NCI-H510A (cell line): ENCODE results near the gene ZNF627.
"Not testable (repeated sequence)": the region's sequence is repeated elsewhere in the genome, so short reads cannot be mapped to it uniquely, and the experiment has no call there.

Experiments
- DNase-seq: peaks from one replicate; lab custom pipeline; 2025; lab: John Stamatoyannopoulos, UW

The ZNF627 gene

DNA sequence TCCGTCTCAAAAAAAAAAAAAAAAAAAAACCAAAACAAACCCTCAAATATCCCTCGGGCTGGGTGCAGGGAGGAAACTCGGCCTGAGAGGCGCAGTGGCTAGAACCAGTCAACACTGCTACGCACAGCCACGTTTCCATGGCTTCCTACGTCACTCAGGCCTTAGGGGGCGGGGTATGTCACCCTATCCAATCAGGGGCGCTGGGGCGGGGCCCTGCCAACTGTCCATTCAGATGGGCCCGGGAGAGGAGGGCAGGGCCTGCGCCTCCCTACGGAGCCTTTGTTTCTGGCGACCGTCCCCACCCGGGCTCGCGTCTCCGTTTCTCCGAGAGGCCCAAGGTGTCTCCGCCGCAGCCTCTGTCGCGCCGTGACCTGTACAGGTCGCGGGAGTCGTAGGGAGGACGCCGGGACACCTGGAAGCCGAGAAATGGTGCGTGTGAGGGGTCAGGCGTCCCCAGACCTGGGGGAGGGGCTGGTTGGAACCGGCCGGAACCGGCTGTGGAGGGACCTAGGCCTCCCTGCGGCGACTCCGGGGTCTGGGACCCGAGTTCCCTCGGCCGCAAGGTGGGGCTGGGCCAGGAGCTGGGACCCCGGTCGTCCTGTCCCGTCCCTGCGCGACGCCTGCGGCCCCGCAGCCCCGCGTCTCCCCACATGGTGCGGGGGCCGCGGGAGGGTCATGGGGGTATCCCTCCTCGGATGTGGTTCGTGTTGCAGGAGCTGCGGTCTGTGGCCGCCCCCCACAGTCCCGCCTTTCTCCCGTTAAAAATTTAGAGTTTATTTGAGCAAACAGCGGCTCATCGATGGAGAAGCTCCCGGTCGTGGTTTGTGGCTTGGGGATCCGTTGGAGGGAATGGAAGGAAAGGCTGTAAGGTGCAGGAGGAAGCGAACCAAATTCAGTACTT, at the start of gene ZNF627:
ZNF627 (plus strand) TSS at position 282 of the 901 bp plus-strand sequence; CDS start at position 427, 145 bp downstream.
- peak; percentile 98 for DNase-seq

DNA sequence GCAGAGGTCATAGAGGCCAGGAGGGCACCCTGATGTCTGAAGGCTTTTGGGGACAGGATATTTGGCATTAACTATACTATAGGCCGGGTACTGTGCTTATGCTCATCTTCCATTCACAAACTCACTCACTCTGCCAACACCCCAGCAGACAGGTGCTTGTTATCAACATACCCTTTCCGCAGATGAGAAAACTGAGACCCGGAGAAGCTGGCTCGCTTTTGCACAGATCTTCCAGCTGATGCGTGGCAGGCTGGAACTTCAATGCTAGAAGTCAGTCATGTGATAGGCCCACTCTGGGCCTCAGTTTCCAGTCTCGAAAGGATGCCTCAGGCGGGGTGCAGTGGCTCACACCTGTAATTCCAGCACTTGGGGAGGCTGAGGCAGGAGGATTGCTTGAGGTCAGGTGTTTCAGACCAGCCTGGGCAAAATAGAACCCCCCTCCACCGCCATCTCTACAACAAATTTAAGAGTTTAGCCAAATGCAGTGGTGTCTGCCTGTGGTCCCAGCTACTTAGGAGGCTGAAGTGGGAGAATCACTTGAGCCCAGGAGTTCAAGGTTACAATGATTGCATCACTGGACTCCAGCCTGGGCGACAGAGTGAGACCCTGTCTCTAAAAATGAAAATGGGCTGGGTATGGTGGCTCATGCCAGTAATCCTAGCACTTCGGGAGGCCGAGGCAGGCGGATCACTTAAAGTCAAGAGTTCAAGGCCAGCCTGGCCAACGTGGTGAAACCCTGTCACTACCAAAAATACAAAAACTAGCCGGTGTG, 49.2 kb upstream of the ZNF627 start:
- DNase-seq = no peak

DNA sequence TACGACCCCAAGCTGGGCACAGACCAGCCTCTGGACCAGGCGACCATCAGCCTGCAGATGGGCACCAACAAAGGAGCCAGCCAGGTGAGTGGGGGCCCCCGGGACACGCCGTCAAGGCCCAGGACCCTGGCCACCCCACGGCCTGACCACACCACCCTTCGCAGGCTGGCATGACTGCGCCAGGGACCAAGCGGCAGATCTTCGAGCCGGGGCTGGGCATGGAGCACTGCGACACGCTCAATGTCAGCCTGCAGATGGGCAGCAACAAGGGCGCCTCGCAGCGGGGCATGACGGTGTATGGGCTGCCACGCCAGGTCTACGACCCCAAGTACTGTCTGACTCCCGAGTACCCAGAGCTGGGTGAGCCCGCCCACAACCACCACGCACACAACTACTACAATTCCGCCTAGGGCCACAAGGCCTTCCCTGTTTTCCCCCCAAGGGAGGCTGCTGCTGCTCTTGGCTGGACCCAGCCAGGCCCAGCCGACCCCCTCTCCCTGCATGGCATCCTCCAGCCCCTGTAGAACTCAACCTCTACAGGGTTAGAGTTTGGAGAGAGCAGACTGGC, 47.8 kb upstream of the ZNF627 start:
- no peak for DNase-seq

DNA sequence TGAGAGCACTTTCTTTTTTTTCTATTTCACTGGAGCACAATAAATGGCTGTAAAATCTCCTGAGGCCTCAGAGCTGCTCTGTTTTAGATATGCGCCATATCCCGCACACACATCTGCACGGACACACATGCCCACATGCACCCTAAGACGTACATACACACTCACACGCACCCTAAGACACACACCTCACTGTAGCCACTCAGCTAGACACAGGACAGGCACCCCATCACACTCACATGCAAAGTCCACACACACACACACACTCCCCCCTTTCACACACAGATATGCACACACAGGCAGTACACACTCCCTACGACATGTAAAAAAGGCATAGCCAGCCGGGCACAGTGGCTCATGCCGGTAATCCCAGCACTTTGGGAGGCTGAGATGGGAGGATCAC, 47.0 kb upstream of the ZNF627 start:
- no peak for DNase-seq

DNA sequence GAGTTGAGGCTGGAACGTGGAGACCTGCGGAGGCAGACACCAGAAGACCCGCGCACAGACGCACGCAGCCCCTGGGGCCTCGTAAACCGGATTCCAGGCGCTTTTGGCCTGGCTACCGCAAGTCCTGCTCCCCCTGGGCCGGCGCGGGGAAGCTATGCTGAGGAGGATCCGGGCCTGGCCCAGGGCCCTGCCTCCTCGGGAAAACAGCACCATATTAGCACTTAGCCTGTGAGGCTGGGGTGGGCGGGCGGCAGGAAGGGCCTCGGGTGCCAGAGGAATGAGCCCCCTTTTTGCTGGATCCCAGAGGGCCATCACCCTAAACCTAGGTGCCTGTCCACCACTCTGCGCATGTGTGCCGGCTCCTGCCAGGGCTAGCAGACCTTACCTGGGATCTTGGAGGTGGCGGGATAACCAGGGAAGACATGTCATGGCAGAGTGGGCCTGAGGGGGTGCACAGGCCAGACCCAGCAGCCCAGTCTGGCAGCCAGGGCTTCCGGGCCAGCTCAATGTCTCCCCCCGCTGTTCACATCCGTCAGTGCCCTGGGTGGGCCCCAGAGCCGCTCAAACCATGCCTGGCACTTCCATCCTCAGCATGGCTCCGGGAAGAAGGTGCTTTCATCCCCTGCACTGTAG, 45.6 kb upstream of the ZNF627 start:
- DNase-seq = no peak

DNA sequence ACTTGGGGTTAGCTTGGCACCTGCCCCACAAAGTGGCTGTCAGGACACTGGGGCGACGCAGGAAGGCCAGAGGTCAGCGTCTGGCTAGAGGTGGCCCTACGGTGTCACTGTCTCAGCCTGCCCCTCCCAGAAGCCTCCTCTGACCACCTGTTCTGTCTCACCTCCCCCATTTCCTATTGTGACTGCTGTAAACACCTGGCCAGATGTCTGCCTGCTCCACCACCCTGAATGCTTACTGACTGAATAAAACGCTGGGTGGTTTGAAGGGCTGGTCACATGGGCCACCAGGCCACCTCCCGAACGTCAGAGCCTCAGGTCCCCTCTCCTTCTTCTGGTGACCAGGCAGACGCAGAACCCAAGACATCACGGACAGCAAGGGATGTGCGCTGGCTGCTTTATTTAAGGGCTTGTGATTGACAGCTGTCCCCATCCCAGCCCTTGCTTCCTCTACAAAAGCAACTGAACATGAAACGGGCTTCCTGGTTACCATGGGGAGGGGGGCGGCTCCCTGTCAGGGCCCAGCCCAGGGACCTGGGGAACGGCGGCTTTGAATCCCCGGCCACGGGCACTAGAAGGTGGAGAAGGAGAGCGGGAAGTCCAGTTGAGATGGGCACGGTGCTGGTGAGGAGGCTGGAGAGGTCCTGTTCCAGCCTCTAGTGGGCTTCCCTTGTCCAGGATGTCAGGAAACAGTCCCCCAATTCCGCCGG, 44.5 kb upstream of the ZNF627 start:
- DNase-seq = no peak

DNA sequence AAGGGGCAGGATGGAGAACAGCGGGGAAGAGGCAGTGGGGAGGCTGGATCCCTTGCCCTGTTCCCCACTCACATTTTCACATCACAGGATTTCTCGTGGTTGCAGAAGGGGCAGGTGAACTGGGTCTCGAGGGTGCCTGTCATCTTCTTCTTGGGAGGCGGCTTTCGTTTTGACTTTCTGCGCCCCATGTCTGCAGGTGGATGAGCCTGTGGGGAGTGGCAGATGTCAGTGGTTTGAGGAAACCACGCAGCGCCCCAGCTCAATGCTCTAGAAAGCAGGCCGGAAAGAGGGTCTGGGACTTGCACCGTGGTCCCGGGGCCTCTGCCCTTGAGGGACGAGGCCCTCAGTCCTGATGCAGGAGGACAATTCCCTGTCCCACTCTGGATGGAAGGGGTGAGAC, 43.1 kb upstream of the ZNF627 start:
- no peak for DNase-seq

DNA sequence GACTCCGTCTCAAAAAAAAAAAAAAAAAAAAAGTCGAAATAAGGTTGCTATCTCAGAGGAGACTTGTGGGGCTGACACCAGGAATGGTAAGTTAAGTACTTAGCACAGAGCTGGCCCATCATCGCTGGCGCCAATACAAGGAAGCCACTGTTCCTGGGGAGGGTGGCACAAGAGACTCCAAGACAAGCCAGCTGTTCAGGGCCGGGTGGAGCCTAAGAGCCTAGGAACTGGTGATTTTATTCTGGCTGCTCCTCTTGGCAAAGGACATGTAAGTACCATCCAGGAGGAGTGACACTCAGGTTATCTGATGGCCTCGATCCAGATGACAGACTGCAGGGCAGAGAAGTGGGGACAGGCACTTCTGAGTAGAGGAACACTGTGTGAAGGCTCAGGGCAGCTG, 42.0 kb upstream of the ZNF627 start:
- no peak for DNase-seq

DNA sequence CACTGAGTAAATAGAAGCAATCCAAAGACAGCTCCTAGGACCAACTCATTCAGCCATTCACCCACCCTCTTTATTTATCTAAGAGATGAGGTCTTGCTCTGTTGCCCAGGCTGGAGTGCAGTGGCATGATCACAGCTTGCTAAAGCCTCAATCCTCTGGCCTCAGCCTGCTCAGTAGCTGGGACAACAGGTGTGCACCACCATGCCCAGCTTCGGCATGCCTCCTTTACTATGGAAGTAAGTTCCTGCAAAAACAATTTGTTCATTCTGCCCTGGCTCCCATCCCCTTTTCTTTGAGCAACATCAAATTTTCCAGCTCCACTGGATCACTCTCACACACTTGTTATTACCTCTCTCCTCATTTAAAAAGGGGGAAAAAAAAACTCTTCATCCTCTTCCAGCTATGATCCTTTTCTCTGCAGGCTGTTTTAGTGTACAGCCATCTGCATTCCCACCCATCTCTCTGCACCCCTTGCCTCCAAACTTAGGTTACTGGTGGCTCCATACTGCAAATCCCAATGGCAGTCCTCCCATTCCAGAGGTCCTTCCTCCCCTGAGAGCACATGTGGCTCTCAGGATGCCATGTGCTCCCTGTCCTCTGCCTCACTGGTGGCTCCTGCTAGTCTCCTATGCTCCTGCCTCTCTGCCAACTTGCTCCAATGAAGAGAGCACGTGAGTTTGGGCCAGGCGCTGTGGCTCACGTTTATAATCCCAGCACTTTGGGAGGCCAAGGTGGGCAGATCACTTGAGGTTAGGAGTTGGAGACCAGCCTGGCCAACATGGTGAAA, 40.5 kb upstream of the ZNF627 start:
- no peak for DNase-seq

DNA sequence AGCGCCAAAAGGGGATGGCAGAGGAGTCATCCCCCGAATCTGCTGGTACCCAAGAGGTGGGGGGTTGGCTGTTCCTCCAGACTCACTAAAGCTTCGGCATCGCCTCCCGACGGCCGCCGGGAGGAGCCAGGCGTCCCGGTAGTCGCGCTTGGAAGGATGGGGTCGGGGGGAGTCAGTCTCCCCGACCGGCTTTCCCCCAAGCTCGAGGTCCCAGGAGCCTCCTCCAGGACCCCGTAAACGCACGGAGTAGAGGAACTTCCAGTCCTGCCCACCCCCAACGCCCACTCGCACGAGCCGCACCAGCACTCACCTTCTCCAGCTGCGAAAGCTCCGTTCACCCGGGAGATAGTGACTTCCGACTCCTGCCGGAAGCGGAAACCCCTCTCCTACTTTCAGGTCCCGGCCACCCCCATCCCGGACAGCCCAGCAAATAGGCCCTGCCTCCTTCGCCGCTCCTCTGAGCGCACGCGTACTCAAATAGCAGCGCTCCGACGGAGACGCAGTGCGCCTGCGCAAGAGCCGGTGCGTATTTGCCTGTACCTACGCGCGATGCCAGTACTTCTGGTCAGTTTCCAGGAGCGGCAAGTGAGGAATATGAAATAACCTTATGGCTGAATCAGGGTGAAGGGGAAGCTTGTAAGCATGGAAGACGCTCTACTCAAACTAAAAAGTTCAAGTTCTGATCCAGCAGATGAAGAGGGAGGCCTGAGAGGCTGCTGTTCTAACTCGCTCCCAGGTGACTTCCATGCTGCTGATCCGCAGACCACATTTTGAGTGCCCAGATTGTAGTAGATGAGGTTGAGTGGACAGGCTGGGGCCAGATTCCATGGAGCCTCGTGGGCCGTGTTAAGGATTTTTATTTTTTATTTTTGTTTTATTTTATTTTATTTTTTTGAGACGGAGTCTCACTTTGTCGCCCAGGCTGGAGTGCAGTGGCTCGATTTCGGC, 38.1 kb upstream of the ZNF627 start, which contains the start of gene ELOF1:
ELOF1 (minus strand) TSS at position 350 of the 948 bp plus-strand sequence. CDS start 4,883 bp downstream, outside the sequence.
- peak; percentile 96 for DNase-seq

DNA sequence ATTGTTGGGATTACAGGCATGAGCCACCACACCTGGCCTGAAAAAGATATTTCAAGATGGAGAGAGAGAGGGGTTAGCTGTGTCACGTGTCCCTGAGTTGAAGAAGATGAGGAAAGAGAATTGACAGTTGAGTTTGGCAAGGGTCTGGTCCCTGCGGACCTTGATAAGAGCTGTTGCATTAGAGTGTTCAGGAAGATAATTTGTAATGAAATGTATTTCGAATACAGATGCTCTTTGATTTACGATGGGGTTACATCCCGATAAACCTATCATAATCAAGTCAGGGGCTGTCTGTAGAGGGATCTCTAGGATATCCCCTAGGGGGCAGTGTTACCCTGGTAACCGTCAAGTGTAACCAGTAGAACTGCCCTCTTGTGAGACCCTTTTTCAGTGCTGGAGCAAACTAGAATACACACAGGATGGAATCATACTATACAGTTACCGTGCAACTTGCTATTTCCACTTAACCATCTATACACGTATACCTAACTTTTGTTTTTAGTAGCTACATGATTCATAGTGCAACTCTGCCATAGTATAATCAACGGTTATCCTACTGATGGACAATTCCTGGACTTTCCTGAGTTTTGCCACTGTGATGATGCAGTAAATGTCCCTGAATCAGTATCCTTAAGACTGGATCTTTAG, 36.8 kb upstream of the ZNF627 start:
- DNase-seq = peak; percentile 27

DNA sequence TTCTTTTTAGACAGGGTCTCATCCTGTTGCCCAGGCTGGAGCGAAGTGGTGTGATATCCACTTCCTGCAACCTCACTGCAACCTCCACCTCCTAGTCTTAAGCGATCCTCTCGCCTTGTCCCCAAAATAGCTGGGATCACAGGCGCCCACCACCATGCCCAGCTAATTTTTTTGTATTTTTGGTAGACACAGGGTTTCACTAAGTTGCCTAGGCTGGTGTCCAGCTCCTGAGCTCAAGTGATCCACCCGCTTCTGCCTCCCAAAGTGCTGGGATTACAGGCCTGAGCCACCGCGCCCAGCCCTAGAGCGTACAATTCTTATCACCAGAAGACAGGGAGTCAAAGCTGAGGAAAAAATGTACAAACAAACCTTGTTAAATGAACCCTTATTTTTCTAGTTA, 33.8 kb upstream of the ZNF627 start:
- DNase-seq = no peak

DNA sequence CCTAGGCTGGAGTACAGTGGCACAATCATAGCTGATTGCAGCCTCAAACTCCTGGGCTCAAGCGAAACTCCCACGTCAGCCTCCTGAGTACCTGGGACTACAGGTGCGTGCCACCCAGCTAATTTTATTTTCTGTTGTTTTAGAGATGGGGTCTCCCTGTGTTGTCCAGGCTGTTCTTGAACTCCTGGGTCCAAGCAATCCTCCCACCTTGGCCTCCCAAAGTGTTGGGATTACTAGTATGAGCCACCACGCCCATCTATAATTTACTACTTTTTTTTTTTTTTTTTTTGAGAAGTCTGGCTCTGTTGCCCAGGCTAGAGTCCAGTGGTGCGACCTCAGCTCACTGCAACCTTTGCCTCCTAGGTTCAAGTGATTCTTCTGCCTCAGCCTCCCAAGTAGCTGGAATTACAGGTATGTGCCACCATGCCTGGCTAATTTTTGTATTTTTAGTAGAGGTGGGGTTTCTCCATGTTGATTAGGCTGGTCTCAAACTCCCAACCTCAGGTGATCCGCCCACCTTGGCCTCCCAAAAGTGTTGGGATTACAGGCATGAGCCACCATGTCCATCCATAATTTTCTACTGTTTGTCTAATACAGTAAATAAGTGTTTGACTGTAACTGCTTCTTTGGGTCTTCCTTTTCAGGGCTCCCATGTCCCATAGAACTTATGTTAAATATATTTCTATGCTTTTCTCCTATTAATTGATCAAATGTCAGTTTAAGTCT, 33.0 kb upstream of the ZNF627 start:
- DNase-seq = not testable (repeated sequence)

DNA sequence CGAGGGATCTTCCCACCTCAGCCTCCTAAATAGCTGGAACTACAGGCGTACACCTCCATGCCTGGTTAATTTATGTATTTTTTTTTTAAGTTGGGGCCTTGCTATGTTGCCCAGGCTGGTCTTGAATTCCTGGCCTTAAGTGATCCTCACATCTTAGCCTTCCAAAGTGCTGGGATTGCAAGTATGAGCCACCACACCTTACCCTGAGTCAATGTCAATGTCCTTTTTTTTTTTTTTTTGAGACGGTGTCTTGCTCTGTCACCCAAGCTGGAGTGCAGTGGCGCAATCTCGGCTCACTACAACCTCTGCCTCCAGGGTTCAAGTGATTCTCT, 31.7 kb upstream of the ZNF627 start:
- not testable (repeated sequence) for DNase-seq

DNA sequence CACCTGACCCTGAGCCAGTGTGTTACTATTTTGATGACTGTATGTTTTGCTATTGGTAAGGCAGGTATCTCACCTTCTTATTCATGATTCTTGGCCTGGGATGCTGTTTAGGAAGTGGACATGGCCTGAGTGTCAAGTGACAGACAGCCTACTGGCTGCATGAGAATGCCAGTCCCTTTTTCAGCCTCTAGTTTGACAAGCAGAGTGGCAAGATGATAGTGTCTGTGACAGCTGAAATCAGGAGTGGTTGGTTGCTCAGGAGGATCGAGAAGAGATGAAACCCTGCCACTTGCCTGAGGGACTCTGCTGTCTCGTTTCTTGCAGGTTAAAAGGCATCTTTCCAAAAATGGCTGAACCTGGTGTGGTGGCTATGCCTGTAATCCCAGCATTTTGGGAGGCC, 31.1 kb upstream of the ZNF627 start:
- no peak for DNase-seq

DNA sequence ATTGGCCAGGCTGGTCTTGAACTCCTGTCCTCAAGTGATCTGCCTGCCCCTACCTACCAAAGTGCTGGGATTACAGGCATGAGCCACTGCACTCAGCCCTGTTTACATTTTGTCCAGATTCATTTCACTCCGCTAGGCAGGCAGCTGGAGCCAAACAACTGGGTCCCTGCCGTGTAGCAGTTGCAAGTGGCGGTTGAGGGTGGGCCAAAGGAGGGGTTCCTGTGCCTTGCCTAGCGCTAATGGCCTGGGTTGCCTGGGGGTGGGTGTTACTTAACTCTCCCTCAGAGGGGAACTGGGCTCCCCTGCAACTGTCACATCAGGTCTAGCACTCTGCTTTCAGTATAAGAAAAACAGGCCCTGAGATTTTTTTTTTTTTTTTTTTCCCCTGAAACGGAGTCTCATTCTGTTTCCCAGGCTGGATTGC, 27.2 kb upstream of the ZNF627 start:
- no peak for DNase-seq

DNA sequence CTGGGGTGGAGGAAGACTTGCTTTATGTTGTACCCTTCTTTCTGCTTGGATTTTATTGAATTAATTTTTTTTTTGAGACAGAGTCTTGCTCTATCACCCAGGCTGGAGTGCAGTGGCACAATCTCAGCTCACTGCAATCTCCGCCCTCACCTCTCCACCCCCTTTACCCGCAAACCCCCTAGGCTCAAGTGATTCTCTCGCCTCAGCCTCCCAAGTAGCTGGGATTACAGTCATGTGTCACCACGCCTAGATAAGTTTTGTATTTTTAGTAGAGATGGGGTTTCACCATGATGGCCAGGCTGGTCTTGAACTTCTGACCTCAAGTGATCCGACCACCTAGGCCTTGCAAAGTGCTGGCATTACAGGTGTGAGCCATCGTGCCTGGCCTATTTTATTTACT, 23.9 kb upstream of the ZNF627 start:
- DNase-seq = not testable (repeated sequence)

DNA sequence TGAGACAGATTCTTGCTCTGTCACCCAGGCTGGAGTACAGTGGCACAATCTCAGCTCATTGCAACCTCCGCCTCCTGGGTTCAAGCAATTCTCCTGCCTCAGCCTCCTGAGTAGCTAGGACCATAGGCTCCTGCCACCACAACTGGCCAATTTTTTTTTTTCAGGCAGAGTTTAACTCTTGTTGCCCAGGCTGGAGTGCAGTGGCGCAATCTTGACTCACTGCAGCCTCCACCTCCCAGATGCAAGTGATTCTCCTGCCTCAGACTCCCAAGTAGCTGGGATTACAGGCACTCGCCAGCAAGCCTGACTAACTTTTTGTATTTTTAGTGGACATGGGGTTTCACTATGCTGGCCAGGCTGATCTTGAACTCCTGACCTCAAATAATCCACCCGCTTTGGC, 23.5 kb upstream of the ZNF627 start:
- DNase-seq = not testable (repeated sequence)
